Cardiac muscle cell (in vitro differentiated cells and primary cell): ENCODE measurements around the gene B4GALNT3. TPM values are rescaled to one million over a fixed set of nuclear protein-coding genes. Genes with fewer than 3 reads are reported as not detected.
A peak's percentile ranks its signal among the peaks of the same experiment; 100 is the strongest.

Experiments used
- DNase-seq, 2 donors: peaks; one replicate each; pipeline versions ENCODE4 v3.0.0 to v3.0.0-alpha.2; 2010 to 2017; ENCODE audit warnings: low read depth in 1 of 2, low spot score in 1 of 2
- H3K27ac ChIP-seq: fragments of 200-600 bp; sonication (generic); 2 replicates; pipeline ENCODE4 v1.5.1; 2016
- H3K27me3 ChIP-seq: fragments of 200-600 bp; sonication (generic); 2 replicates; pipeline ENCODE4 v1.6.0; 2016; ENCODE audit warnings: control low read depth
- H3K36me3 ChIP-seq: fragments of 200-600 bp; sonication (generic); 2 replicates; pipeline ENCODE4 v1.5.1; 2016; ENCODE audit warnings: control low read depth
- H3K4me1 ChIP-seq: fragments of 200-600 bp; sonication (generic); 2 replicates; pipeline ENCODE4 v1.8.1; 2017; ENCODE audit warnings: low read depth, mild to moderate bottlenecking, mixed run types
- H3K4me3 ChIP-seq: fragments of 200-600 bp; sonication (generic); 2 replicates; pipeline ENCODE4 v1.5.1; 2016; ENCODE audit warnings: mild to moderate bottlenecking
- H3K9me3 ChIP-seq: fragments of 200-600 bp; sonication (generic); 2 replicates; pipeline ENCODE4 v1.5.1; 2017; ENCODE audit warnings: low read depth, mild to moderate bottlenecking, control low read depth
- CTCF ChIP-seq: IDR thresholded peaks from 2 replicates; pipeline ENCODE4 v1.5.1; 2012; ENCODE audit warnings: low read depth, mild to moderate bottlenecking, low read length
- polyA plus RNA-seq: library from polyadenylated mRNA; unstranded; fragments of >200 nt; fragmentation: Nextera tagmentation; extraction: Ambion mirVana; gene quantifications from 2 replicates; pipeline ENCODE4 v1.2.1, GENCODE V29; 2016
- total RNA-seq: library from RNA; depleted of rRNA; stranded (reverse); fragments of >200 nt; gene quantifications from 2 replicates; pipeline ENCODE4 v1.2.3, GENCODE V29; 2016

Gene B4GALNT3
- total and polyA plus RNA-seq, 2 experiments from 2014 or later = 23.7 to 38.6 TPM

- Histone ChIP-seq H3K4me1 (peaks cover 6% of the 10 kb centered on the region), H3K27ac (no peak overlapping the region), H3K4me3 (no peak overlapping the region), H3K36me3 (no peaks in the 10 kb centered on the region), H3K27me3 (no peaks in the 10 kb centered on the region), H3K9me3 (no peaks in the 10 kb centered on the region)
- DNase-seq = no peak
- TF ChIP-seq CTCF = no peak
These were observed 142.9 kb downstream of the B4GALNT3 start for GRCh38 chr12:602700-603068.

- no peak overlapping the region for H3K4me3 ChIP-seq
- no peaks in the 10 kb centered on the region for H3K9me3 ChIP-seq
- peaks cover 6% of the 10 kb centered on the region for H3K4me1 ChIP-seq
- no peaks in the 10 kb centered on the region for H3K27me3 ChIP-seq
- DNase-seq = peak in 1 of 2 donors; percentile 21
- no peaks in the 10 kb centered on the region for H3K36me3 ChIP-seq
- no peak for TF ChIP-seq CTCF
- H3K27ac ChIP-seq = peak overlapping the region; percentile 74
These were observed 145.2 kb downstream of the B4GALNT3 start for GRCh38 chr12:604956-605355.

- DNase-seq = peak in 1 of 2 donors; percentile 55
- TF ChIP-seq CTCF = no peak
- Histone ChIP-seq H3K4me3 (no peak overlapping the region), H3K27ac (no peak overlapping the region), H3K9me3 (no peaks in the 10 kb centered on the region), H3K36me3 (no peaks in the 10 kb centered on the region), H3K27me3 (no peaks in the 10 kb centered on the region), H3K4me1 (peaks cover 6% of the 10 kb centered on the region)
These were observed 147.8 kb downstream of the B4GALNT3 start for GRCh38 chr12:607541-608001.

- H3K4me1 ChIP-seq = peaks cover 6% of the 10 kb centered on the region
- H3K4me3 ChIP-seq = no peak overlapping the region
These were observed 148.7 kb downstream of the B4GALNT3 start for GRCh38 chr12:608413-608812.

GRCh38 chr12:608921-609320 is 149.2 kb downstream of the B4GALNT3 start:
- no peak overlapping the region for H3K4me3 ChIP-seq
- TF ChIP-seq CTCF = no peak
- peaks cover 6% of the 10 kb centered on the region for H3K4me1 ChIP-seq
- H3K36me3 ChIP-seq = no peaks in the 10 kb centered on the region
- no peaks in the 10 kb centered on the region for H3K27me3 ChIP-seq
- no peaks in the 10 kb centered on the region for H3K9me3 ChIP-seq
- DNase-seq = no peak
- H3K27ac ChIP-seq = no peak overlapping the region

More at GRCh38 chr12:608413-608812, 148.7 kb downstream of the B4GALNT3 start:
- DNase-seq = no peak
- Histone ChIP-seq H3K27me3 (no peaks in the 10 kb centered on the region), H3K27ac (no peak overlapping the region), H3K36me3 (no peaks in the 10 kb centered on the region), H3K9me3 (no peaks in the 10 kb centered on the region)
- no peak for TF ChIP-seq CTCF

GRCh38 chr12:611721-612120 is 152.0 kb downstream of the B4GALNT3 start:
- no peak overlapping the region for H3K4me3 ChIP-seq
- H3K36me3 ChIP-seq = no peaks in the 10 kb centered on the region
- no peak for DNase-seq
- H3K9me3 ChIP-seq = no peaks in the 10 kb centered on the region
- H3K27ac ChIP-seq = no peak overlapping the region
- H3K4me1 ChIP-seq = peaks cover 8% of the 10 kb centered on the region
- TF ChIP-seq CTCF = no peak
- no peaks in the 10 kb centered on the region for H3K27me3 ChIP-seq
